Natural killer cell (primary cell): ENCODE data around the gene NODAL. TPM values are rescaled to one million over a fixed set of nuclear protein-coding genes. Genes with fewer than 3 reads are reported as not detected.

Experiments
- ATAC-seq, 3 donors: fragments of 150-1000 bp in 2 of 3; fragments of 200-7000 bp in 1 of 3; cut with Tn5 transposase; 1 replicate in 1 of 3; 2 replicates in 2 of 3; pipeline ENCODE4 v1.10.0; 2021; ENCODE audit warnings: mild to moderate bottlenecking in 2 of 3, moderate library complexity in 2 of 3
- DNase-seq, 2 donors: peaks; one replicate each; pipeline versions ENCODE4 v3.0.0 to v3.0.0-alpha.2; 2013 to 2021; ENCODE audit warnings: mixed read lengths in 1 of 2
- H3K27ac ChIP-seq: one replicate; pipeline ENCODE4 v1.5.1; 2013; ENCODE audit warnings: mild to moderate bottlenecking, low read length
- H3K27me3 ChIP-seq: one replicate; pipeline ENCODE4 v1.6.1; 2013; ENCODE audit warnings: low read length; ENCODE audit not compliant: control insufficient read depth, insufficient read depth
- H3K36me3 ChIP-seq: one replicate; pipeline ENCODE4 v1.6.1; 2013; ENCODE audit warnings: low read length; ENCODE audit not compliant: control insufficient read depth, insufficient read depth
- H3K4me1 ChIP-seq: one replicate; pipeline ENCODE4 v1.6.1; 2013; ENCODE audit warnings: low read length; ENCODE audit not compliant: control insufficient read depth, insufficient read depth
- H3K4me3 ChIP-seq: one replicate; pipeline ENCODE4 v1.5.1; 2013; ENCODE audit warnings: low read length
- H3K9me3 ChIP-seq: one replicate; pipeline ENCODE4 v1.6.1; 2013; ENCODE audit warnings: low read length; ENCODE audit not compliant: control insufficient read depth, insufficient read depth
- H3K27ac Mint-ChIP-seq, 2 donors: one replicate each; pipeline ENCODE4 v1.8.0; 2022; ENCODE audit warnings: mild to moderate bottlenecking in 2 of 2, mixed read lengths in 2 of 2, moderate library complexity in 1 of 2
- H3K27me3 Mint-ChIP-seq, 2 donors: one replicate each; pipeline ENCODE4 v1.8.0; 2022; ENCODE audit warnings: low read depth in 2 of 2, mixed read lengths in 2 of 2
- H3K36me3 Mint-ChIP-seq: one replicate; pipeline ENCODE4 v1.8.0; 2022; ENCODE audit warnings: mixed read lengths
- H3K4me1 Mint-ChIP-seq, 2 donors: one replicate each; pipeline ENCODE4 v1.8.0; 2022; ENCODE audit warnings: mixed read lengths in 2 of 2
- H3K4me3 Mint-ChIP-seq: one replicate; pipeline ENCODE4 v1.8.0; 2022; ENCODE audit warnings: mild to moderate bottlenecking, moderate library complexity, mixed read lengths
- H3K9me3 Mint-ChIP-seq, 2 donors: one replicate each; pipeline ENCODE4 v1.8.0; 2022; ENCODE audit warnings: mixed read lengths in 2 of 2
- CTCF ChIP-seq: fragments of 200-600 bp; IDR thresholded peaks from one replicate; pipeline ENCODE4 v1.8.0; 2022; ENCODE audit warnings: antibody characterized with exemption
- WGBS: methylation state at CpG from one replicate; pipeline ENCODE4 v1.1.7; 2013; ENCODE audit warnings: missing lambda C conversion rate; ENCODE audit not compliant: insufficient coverage; 5-methylcytosine and 5-hydroxymethylcytosine counted together
- intact Hi-C: fragments of 100-400 bp; cut with micrococcal nuclease; formaldehyde crosslinking; loops from one replicate; pipeline ENCODE4 v1.14.2; 2022
- total RNA-seq, 4 donors: library from RNA; stranded (reverse); fragments of 120-200 nt in 1 of 4; gene quantifications; one replicate each; pipeline versions ENCODE4 v1.2.3 to v1.2.4, GENCODE V29; 2013 to 2022

Gene NODAL
- total RNA-seq, 3 donors from 2014 or later (not counting 1 experiment from before 2014, with no cell fraction given): not detected

GRCh38 chr10:70412356-70412755 is 29.1 kb downstream of the NODAL start:
- no peak overlapping the region for H3K27ac ChIP-seq
- H3K36me3 Mint-ChIP-seq: no peaks in the 10 kb centered on the region
- intact Hi-C loops: no loop called here
- DNase-seq: no peak
- H3K9me3 Mint-ChIP-seq: no peaks in the 10 kb centered on the region
- TF ChIP-seq CTCF: no peak
- H3K4me3 Mint-ChIP-seq: no peak overlapping the region
- ATAC-seq: no peak
- WGBS: 90% methylated on average over 2 of the region's 4 CpGs
- no peak overlapping the region for H3K27ac Mint-ChIP-seq
- H3K36me3 ChIP-seq: peaks cover 3% of the 10 kb centered on the region
- no peaks in the 10 kb centered on the region for H3K9me3 ChIP-seq
- no peak overlapping the region for H3K4me3 ChIP-seq
- H3K4me1 Mint-ChIP-seq: peaks cover 67 to 69% of the 10 kb centered on the region in 2 donors
- no peaks in the 10 kb centered on the region for H3K4me1 ChIP-seq
- H3K27me3 Mint-ChIP-seq: no peaks in the 10 kb centered on the region
- H3K27me3 ChIP-seq: no peaks in the 10 kb centered on the region

DNA sequence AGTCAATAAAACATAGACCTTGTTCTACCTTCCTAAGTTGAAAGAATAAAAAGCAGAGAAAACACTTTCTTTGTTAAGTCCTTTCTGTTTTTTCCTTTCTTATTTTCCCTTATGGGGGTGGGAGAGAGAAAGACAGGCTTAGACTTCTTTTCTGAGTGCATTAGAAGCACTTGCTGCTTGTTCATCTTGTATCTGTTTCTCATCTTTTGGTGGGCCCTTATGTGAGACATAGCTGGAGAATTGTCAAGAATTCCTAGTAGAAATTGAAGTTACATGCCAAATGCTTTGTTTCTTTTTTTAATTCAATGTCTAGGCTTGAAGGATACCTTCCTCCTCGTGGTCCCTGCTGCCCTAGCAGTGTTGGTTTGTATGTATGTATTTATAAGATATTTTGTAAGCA is 30.9 kb downstream of the NODAL start:
- Histone ChIP-seq H3K9me3 (no peaks in the 10 kb centered on the region), H3K36me3 (peaks cover 3% of the 10 kb centered on the region), H3K27me3 (no peaks in the 10 kb centered on the region), H3K4me3 (no peak overlapping the region), H3K4me1 (peaks cover 7% of the 10 kb centered on the region), H3K27ac (no peak overlapping the region)
- Mint-ChIP-seq H3K9me3 (no peaks in the 10 kb centered on the region), H3K4me3 (no peak overlapping the region), H3K4me1 (peaks cover 66 to 71% of the 10 kb centered on the region in 2 donors), H3K27me3 (no peaks in the 10 kb centered on the region), H3K36me3 (no peaks in the 10 kb centered on the region), H3K27ac (peak overlapping the region; percentile 14 to 39)
- intact Hi-C loops: no loop called here
- no peak for ATAC-seq
- no peak for DNase-seq
- WGBS: 33% methylated on average over 1 of the region's 1 CpG
- no peak for TF ChIP-seq CTCF

GRCh38 chr10:70409772-70410171 is 31.7 kb downstream of the NODAL start:
- intact Hi-C loops: no loop called here
- H3K4me3 Mint-ChIP-seq: no peak overlapping the region
- 100% methylated on average over 2 of the region's 3 CpGs for WGBS
- TF ChIP-seq CTCF: no peak
- H3K9me3 ChIP-seq: no peaks in the 10 kb centered on the region
- DNase-seq (no peak), ATAC-seq (no peak)
- peaks cover 67 to 71% of the 10 kb centered on the region in 2 donors for H3K4me1 Mint-ChIP-seq
- no peaks in the 10 kb centered on the region for H3K27me3 ChIP-seq
- H3K9me3 Mint-ChIP-seq: no peaks in the 10 kb centered on the region
- no peaks in the 10 kb centered on the region for H3K36me3 Mint-ChIP-seq
- H3K36me3 ChIP-seq: peaks cover 3% of the 10 kb centered on the region
- H3K4me1 ChIP-seq: peaks cover 15% of the 10 kb centered on the region
- H3K27ac Mint-ChIP-seq: peak overlapping the region; percentile 14 to 40
- H3K4me3 ChIP-seq: no peak overlapping the region
- no peak overlapping the region for H3K27ac ChIP-seq
- no peaks in the 10 kb centered on the region for H3K27me3 Mint-ChIP-seq
